ENCODE measurements around the gene FUCA2.

The FUCA2 gene

GRCh38 chr6:143536866-143537691, 25.6 kb upstream of the FUCA2 start:
- no peaks in the 10 kb centered on the region for H4K20me1 ChIP-seq (ENCODE audit: insufficient read depth, low read length)
- H3K36me3 ChIP-seq (replicated peaks; ENCODE audit: low read depth, low read length): no peaks in the 10 kb centered on the region
- peak overlapping the region; percentile 97 for H3K4me3 ChIP-seq (ENCODE audit: low read length)
- no peak overlapping the region; the same call in 1 of the 2 replicates for H2AFZ ChIP-seq (ENCODE audit: low read depth, low read length)
- H3K4me1 ChIP-seq (ENCODE audit: low read length): peaks cover 61% of the 10 kb centered on the region
- H3K9me3 ChIP-seq (ENCODE audit: insufficient read depth, low read length): no peaks in the 10 kb centered on the region
- H3K4me2 ChIP-seq (ENCODE audit: low read length): peak overlapping the region; percentile 92
- peaks cover 59% of the 10 kb centered on the region for H3K79me2 ChIP-seq (ENCODE audit: low read length)
- no peaks in the 10 kb centered on the region for H3K27me3 ChIP-seq (ENCODE audit: low read depth, low read length)
- TF ChIP-seq CTCF (IDR thresholded peaks at IDR 0.05; ENCODE audit: low read depth, low read length) (peak; percentile 21; the same call in 1 of the 2 replicates), EZH2phosphoT487 (IDR thresholded peaks at IDR 0.05; ENCODE audit: low read depth) (no peak)
- peak overlapping the region; percentile 86 for H3K27ac ChIP-seq (ENCODE audit: low read length)
- peak overlapping the region; percentile 97 for H3K9ac ChIP-seq (ENCODE audit: low read length)

GRCh38 chr6:143536461-143536865, 24.9 kb upstream of the FUCA2 start:
- Histone ChIP-seq H3K4me1 (ENCODE audit: low read length) (peaks cover 55% of the 10 kb centered on the region), H4K20me1 (ENCODE audit: insufficient read depth, low read length) (no peaks in the 10 kb centered on the region), H3K27me3 (ENCODE audit: low read depth, low read length) (no peaks in the 10 kb centered on the region), H3K9ac (ENCODE audit: low read length) (peak overlapping the region; percentile 89), H2AFZ (ENCODE audit: low read depth, low read length) (peak overlapping the region; percentile 79; the same call in 1 of the 2 replicates), H3K4me3 (ENCODE audit: low read length) (peak overlapping the region; percentile 97), H3K9me3 (ENCODE audit: insufficient read depth, low read length) (no peaks in the 10 kb centered on the region), H3K79me2 (ENCODE audit: low read length) (peaks cover 53% of the 10 kb centered on the region), H3K36me3 (replicated peaks; ENCODE audit: low read depth, low read length) (no peaks in the 10 kb centered on the region), H3K4me2 (ENCODE audit: low read length) (peak overlapping the region; percentile 74), H3K27ac (ENCODE audit: low read length) (peak overlapping the region; percentile 54)
- TF ChIP-seq CTCF (IDR thresholded peaks at IDR 0.05; ENCODE audit: low read depth, low read length) (no peak), EZH2phosphoT487 (IDR thresholded peaks at IDR 0.05; ENCODE audit: low read depth) (no peak)

- H3K27me3 ChIP-seq (ENCODE audit: low read depth, low read length): no peaks in the 10 kb centered on the region
- no peak overlapping the region for H2AFZ ChIP-seq (ENCODE audit: low read depth, low read length)
- H3K9ac ChIP-seq (ENCODE audit: low read length): peak overlapping the region; percentile 89; the same call in 1 of the 2 replicates
- peaks cover 40% of the 10 kb centered on the region for H3K79me2 ChIP-seq (ENCODE audit: low read length)
- H3K4me3 ChIP-seq (ENCODE audit: low read length): peak overlapping the region; percentile 97; the same call in 1 of the 2 replicates
- peak overlapping the region; percentile 74 for H3K4me2 ChIP-seq (ENCODE audit: low read length)
- no peaks in the 10 kb centered on the region for H3K9me3 ChIP-seq (ENCODE audit: insufficient read depth, low read length)
- TF ChIP-seq EZH2phosphoT487 (IDR thresholded peaks at IDR 0.05; ENCODE audit: low read depth): no peak
- TF ChIP-seq CTCF (IDR thresholded peaks at IDR 0.05; ENCODE audit: low read depth, low read length): no peak
- no peaks in the 10 kb centered on the region for H3K36me3 ChIP-seq (replicated peaks; ENCODE audit: low read depth, low read length)
- peaks cover 42% of the 10 kb centered on the region for H3K4me1 ChIP-seq (ENCODE audit: low read length)
- H4K20me1 ChIP-seq (ENCODE audit: insufficient read depth, low read length): no peaks in the 10 kb centered on the region
- peak overlapping the region; percentile 24; the same call in 1 of the 2 replicates for H3K27ac ChIP-seq (ENCODE audit: low read length)
These were observed 23.7 kb upstream of the FUCA2 start for GRCh38 chr6:143535189-143535614.

GRCh38 chr6:143531720-143532499, 20.4 kb upstream of the FUCA2 start:
- H3K4me2 ChIP-seq (ENCODE audit: low read length): no peak overlapping the region
- H2AFZ ChIP-seq (ENCODE audit: low read depth, low read length): no peak overlapping the region
- H3K27ac ChIP-seq (ENCODE audit: low read length): no peak overlapping the region
- peaks cover 37% of the 10 kb centered on the region for H3K4me1 ChIP-seq (ENCODE audit: low read length)
- H3K79me2 ChIP-seq (ENCODE audit: low read length): peaks cover 13% of the 10 kb centered on the region
- no peaks in the 10 kb centered on the region for H3K27me3 ChIP-seq (ENCODE audit: low read depth, low read length)
- H3K9ac ChIP-seq (ENCODE audit: low read length): no peak overlapping the region
- TF ChIP-seq CTCF (IDR thresholded peaks at IDR 0.05; ENCODE audit: low read depth, low read length) (no peak), EZH2phosphoT487 (IDR thresholded peaks at IDR 0.05; ENCODE audit: low read depth) (no peak)
- no peaks in the 10 kb centered on the region for H4K20me1 ChIP-seq (ENCODE audit: insufficient read depth, low read length)
- no peaks in the 10 kb centered on the region for H3K9me3 ChIP-seq (ENCODE audit: insufficient read depth, low read length)
- no peaks in the 10 kb centered on the region for H3K36me3 ChIP-seq (replicated peaks; ENCODE audit: low read depth, low read length)
- no peak overlapping the region for H3K4me3 ChIP-seq (ENCODE audit: low read length)
